Peyer's patch (tissue), 4 donors: Measurements from ENCODE around the gene C2. TPM values are rescaled to one million over a fixed set of nuclear protein-coding genes. Genes with fewer than 3 reads are reported as not detected.

Experiments
- DNase-seq, 3 donors: peaks; one replicate each; pipeline ENCODE4 v3.0.0-alpha.2; 2017 to 2019
- H3K27ac ChIP-seq, 4 donors: fragments of 200-600 bp; sonication (generic); one replicate each; pipeline ENCODE4 v1.5.1; 2016 to 2019
- H3K27me3 ChIP-seq, 2 donors: fragments of 200-600 bp; sonication (generic); one replicate each; pipeline ENCODE4 v1.5.1; 2019
- H3K36me3 ChIP-seq, 3 donors: fragments of 200-600 bp; sonication (generic); one replicate each; pipeline ENCODE4 v1.5.1; 2016 to 2019
- H3K4me1 ChIP-seq, 4 donors: fragments of 200-600 bp; sonication (generic); one replicate each; pipeline ENCODE4 v1.5.1; 2016 to 2019
- H3K4me3 ChIP-seq, 4 donors: fragments of 200-600 bp; sonication (generic); 1 replicate in 3 of 4; 2 replicates in 1 of 4; pipeline ENCODE4 v1.5.1; 2016 to 2019; ENCODE audit warnings: mild to moderate bottlenecking in 1 of 4
- H3K9me3 ChIP-seq, 4 donors: fragments of 200-600 bp; sonication (generic); one replicate each; pipeline ENCODE4 v1.5.1; 2016 to 2019; ENCODE audit warnings: mild to moderate bottlenecking in 1 of 4
- POLR2A ChIP-seq, 2 donors: fragments of 450-650 bp; IDR thresholded peaks; one replicate each; pipeline ENCODE4 v1.5.1; 2017; ENCODE audit warnings: antibody characterized with exemption in 2 of 2, mild to moderate bottlenecking in 2 of 2, moderate library complexity in 2 of 2
- total RNA-seq, 4 donors: library from RNA; depleted of rRNA; stranded (reverse); fragments of >200 nt; gene quantifications; one replicate each; pipeline ENCODE4 v1.1.0, GENCODE V29; 2016
- TF ChIP-seq, protein P1 (sequence below), 6 experiments: fragments of 450-650 bp in 4 of 6; fragments of 200-600 bp in 2 of 6; sonication (generic) in 1 of 6; IDR thresholded peaks; one replicate each; pipeline ENCODE4 v1.5.1; 2017 to 2019; ENCODE audit warnings: antibody characterized with exemption in 6 of 6, mild to moderate bottlenecking in 3 of 6, moderate library complexity in 1 of 6

C2 gene
- total RNA-seq, 4 donors from 2014 or later: 15.3 to 63.2 (median 38.4) TPM

DNA sequence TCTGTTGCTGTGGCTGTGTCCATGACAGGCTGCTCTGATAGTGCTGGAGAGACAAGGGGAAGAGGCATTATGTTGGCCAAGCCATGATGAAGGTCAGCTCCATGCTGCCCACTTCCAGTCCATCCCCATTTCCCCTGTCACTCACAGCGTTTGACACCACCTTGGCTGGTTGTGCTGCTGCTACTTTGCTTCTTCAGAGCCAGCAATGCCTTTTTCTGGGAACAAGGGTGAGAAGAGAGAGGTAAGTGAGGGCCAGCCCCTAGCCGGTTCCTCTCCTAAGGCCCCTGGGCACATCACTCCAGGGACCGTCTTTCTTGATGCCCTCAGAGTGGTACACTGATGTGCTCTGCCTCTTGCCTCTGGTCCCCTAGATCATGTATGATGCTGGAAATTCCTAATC, 29.3 kb downstream of the C2 start:
- Histone ChIP-seq H3K27me3 (no peaks in the 10 kb centered on the region), H3K27ac (no peak overlapping the region), H3K36me3 (peaks cover 0 to 62% (median 0%) of the 10 kb centered on the region in 3 donors), H3K4me3 (no peak overlapping the region), H3K9me3 (no peaks in the 10 kb centered on the region), H3K4me1 (peaks cover 0 to 25% (median 9%) of the 10 kb centered on the region in 4 donors)
- TF ChIP-seq, protein P1, sequence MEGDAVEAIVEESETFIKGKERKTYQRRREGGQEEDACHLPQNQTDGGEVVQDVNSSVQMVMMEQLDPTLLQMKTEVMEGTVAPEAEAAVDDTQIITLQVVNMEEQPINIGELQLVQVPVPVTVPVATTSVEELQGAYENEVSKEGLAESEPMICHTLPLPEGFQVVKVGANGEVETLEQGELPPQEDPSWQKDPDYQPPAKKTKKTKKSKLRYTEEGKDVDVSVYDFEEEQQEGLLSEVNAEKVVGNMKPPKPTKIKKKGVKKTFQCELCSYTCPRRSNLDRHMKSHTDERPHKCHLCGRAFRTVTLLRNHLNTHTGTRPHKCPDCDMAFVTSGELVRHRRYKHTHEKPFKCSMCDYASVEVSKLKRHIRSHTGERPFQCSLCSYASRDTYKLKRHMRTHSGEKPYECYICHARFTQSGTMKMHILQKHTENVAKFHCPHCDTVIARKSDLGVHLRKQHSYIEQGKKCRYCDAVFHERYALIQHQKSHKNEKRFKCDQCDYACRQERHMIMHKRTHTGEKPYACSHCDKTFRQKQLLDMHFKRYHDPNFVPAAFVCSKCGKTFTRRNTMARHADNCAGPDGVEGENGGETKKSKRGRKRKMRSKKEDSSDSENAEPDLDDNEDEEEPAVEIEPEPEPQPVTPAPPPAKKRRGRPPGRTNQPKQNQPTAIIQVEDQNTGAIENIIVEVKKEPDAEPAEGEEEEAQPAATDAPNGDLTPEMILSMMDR (IDR thresholded peaks at IDR 0.05): no peak
- TF ChIP-seq POLR2A (IDR thresholded peaks at IDR 0.05): no peak
- no peak for DNase-seq

DNA sequence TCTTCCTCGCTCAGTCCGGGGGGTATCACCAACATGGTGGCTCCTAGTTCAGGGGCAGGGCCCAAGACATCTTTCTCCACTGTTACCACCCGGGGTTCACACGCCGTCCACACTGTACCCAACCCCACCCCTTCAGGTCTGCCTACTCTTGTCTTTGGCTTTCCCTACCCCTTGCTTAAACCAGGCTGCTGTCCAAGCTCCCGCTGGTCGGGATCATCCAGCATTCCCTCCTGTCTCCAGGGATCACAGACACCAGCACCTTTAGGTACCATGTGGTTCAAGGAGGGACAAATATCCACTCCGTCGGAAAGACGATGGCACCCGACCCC, 30.9 kb downstream of the C2 start:
- no peak for DNase-seq
- Histone ChIP-seq H3K36me3 (peaks cover 0 to 64% (median 0%) of the 10 kb centered on the region in 3 donors), H3K27me3 (no peaks in the 10 kb centered on the region), H3K4me3 (peak overlapping the region; percentile 69 to 97 (median 74)), H3K27ac (peak overlapping the region; percentile 53 to 84 (median 78)), H3K9me3 (no peaks in the 10 kb centered on the region), H3K4me1 (peaks cover 0 to 25% (median 9%) of the 10 kb centered on the region in 4 donors)
- TF ChIP-seq, protein P1 (IDR thresholded peaks at IDR 0.05): no peak
- no peak for TF ChIP-seq POLR2A (IDR thresholded peaks at IDR 0.05)

DNA sequence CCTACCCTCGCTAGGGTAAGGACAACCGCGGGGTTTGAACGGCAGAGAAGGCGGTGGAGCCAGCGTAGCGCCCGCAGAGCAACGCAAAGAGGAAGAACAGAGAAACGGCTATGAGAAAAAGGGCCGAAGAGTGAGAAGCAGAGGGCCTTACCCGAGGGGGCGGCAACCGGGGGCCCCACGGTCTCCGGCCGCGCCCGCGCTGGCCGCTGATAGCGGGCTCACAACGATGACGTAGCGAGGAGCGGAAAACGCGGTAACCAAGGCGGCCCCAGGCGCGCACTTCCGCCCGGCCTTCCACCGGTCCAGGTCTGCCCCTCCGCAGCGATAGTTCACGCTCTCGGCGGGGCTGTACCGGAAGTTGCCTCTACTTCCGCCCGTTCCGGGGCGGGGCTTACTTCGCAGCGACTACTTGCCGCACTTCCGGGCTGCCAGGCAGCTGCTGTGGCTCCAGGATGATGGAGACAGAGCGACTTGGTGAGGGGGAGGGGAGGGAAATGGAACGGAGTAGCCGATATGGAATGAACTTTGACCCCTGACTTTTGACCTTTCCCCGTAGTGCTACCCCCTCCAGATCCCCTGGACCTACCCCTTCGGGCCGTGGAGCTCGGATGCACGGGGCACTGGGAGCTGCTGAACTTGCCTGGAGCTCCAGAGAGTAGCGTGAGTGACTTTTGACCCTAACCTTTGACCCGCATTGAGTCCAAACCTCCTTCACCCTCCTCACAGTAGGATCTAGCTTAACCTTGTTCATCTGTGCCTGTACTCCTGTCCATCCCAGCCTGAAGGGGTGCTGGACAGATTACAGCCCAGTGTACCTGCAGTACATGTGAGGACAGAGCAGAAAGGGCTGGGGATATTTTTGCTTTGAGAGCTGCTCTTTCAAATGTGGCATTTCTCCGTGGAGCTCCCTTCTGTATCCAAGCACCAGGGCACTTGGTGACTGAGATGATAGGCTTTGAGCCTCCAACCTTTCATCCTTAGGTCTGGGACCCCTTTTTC, 31.5 kb downstream of the C2 start, which contains the start of the genes NELFE and SKIC2:
Gene NELFE, minus strand, starts transcription at position 231 of the 999 bp plus-strand sequence. CDS start 525 bp downstream, outside the sequence.
Gene SKIC2, plus strand, starts transcription at position 435 of the 999 bp plus-strand sequence. Its CDS starts 18 bp downstream, at position 453.
- peak within 1 kb of the TSS; percentile 69 to 97 (median 74) for H3K4me3 ChIP-seq
- TF ChIP-seq, protein P1 (IDR thresholded peaks at IDR 0.05): no peak
- peak; percentile 55 to 75 for TF ChIP-seq POLR2A (IDR thresholded peaks at IDR 0.05)
- DNase-seq: peak; percentile 96 to 99 (median 99)
- peaks cover 0 to 25% (median 9%) of the 10 kb centered on the region in 4 donors for H3K4me1 ChIP-seq
- H3K27me3 ChIP-seq: no peaks in the 10 kb centered on the region
- peaks cover 0 to 64% (median 0%) of the 10 kb centered on the region in 3 donors for H3K36me3 ChIP-seq
- peak within 1 kb of the TSS; percentile 75 to 87 (median 83) for H3K27ac ChIP-seq
- no peaks in the 10 kb centered on the region for H3K9me3 ChIP-seq

DNA sequence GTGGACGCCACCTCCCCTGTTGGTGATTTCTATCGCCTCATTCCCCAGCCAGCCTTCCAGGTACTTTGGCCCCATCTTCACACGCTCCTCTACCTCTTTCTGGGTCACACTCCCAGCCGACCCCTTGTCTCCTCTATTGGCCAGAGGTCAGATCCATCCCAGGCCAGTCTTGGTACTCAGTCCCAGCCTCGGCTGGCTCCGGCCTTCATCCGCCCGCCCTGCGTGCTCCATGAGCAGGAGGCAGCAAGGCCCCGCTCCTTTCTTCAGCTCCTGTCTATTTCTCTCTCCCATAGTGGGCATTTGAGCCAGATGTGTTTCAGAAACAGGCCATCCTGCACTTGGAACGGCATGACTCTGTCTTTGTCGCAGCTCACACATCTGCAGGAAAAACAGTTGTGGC, 34.1 kb downstream of the C2 start:
- TF ChIP-seq, protein P1 (IDR thresholded peaks at IDR 0.05): no peak
- TF ChIP-seq POLR2A (IDR thresholded peaks at IDR 0.05): no peak
- DNase-seq: no peak
- H3K9me3 ChIP-seq: no peaks in the 10 kb centered on the region
- H3K27me3 ChIP-seq: no peaks in the 10 kb centered on the region
- H3K4me1 ChIP-seq: peaks cover 0 to 25% (median 9%) of the 10 kb centered on the region in 4 donors
- H3K4me3 ChIP-seq: no peak overlapping the region
- no peak overlapping the region for H3K27ac ChIP-seq
- peaks cover 0 to 64% (median 0%) of the 10 kb centered on the region in 3 donors for H3K36me3 ChIP-seq

DNA sequence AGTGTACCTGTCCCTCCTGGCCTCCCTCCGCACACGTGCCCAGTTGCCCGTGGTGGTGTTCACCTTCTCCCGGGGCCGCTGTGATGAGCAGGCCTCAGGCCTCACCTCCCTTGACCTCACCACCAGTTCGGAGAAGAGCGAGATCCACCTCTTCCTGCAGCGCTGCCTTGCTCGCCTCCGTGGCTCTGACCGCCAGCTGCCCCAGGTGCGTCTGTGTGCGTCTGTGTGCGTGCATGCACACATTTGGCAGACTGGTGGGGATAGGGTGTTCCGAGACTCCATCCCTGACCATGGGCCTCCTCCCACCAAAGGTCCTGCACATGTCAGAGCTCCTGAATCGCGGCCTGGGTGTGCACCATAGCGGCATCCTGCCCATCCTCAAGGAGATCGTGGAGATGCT, 36.4 kb downstream of the C2 start:
- TF ChIP-seq, protein P1 (IDR thresholded peaks at IDR 0.05): no peak
- no peak for TF ChIP-seq POLR2A (IDR thresholded peaks at IDR 0.05)
- peaks cover 0 to 84% (median 0%) of the 10 kb centered on the region in 3 donors for H3K36me3 ChIP-seq
- no peak for DNase-seq

More for the DNA sequence above, 36.4 kb downstream of the C2 start:
- Histone ChIP-seq H3K4me1 (peaks cover 0 to 15% (median 4%) of the 10 kb centered on the region in 4 donors), H3K4me3 (no peak overlapping the region), H3K27me3 (no peaks in the 10 kb centered on the region), H3K27ac (no peak overlapping the region), H3K9me3 (no peaks in the 10 kb centered on the region)
